H9 (cell line): ENCODE results near the gene NCKAP5. TPM values are rescaled to one million over a fixed set of nuclear protein-coding genes. Genes with fewer than 3 reads are reported as not detected.

Experiments used
- DNase-seq: peaks from one replicate; pipeline ENCODE4 v3.0.0-alpha.2; 2017
- H2AFZ ChIP-seq: one replicate; pipeline ENCODE4 v1.6.1; 2013; ENCODE audit warnings: mild to moderate bottlenecking, low read length, control low read depth, moderate library complexity
- H2AK5ac ChIP-seq: 2 replicates; pipeline ENCODE4 v1.6.1; 2013; ENCODE audit warnings: low read length, control low read depth, mixed read lengths; ENCODE audit not compliant: insufficient read length
- H2BK120ac ChIP-seq: one replicate; pipeline ENCODE4 v1.6.1; 2013; ENCODE audit warnings: low read depth, mild to moderate bottlenecking, low read length, control low read depth, inconsistent platforms; ENCODE audit not compliant: poor library complexity, severe bottlenecking
- H2BK12ac ChIP-seq: 2 replicates; pipeline ENCODE4 v1.6.1; 2013; ENCODE audit warnings: low read length, control low read depth, mixed read lengths, low read depth; ENCODE audit not compliant: insufficient read length
- H2BK15ac ChIP-seq: 2 replicates; pipeline ENCODE4 v1.6.1; 2013; ENCODE audit warnings: low read depth, low read length, control low read depth
- H2BK20ac ChIP-seq: one replicate; pipeline ENCODE4 v1.6.1; 2013; ENCODE audit warnings: low read depth, mild to moderate bottlenecking, low read length, control low read depth, inconsistent platforms; ENCODE audit not compliant: poor library complexity, severe bottlenecking
- H2BK5ac ChIP-seq: 2 replicates; pipeline ENCODE4 v1.6.1; 2013; ENCODE audit warnings: low read length, control low read depth, mixed read lengths; ENCODE audit not compliant: insufficient read length
- H3K14ac ChIP-seq: 2 replicates; pipeline ENCODE4 v1.6.1; 2013; ENCODE audit warnings: low read length, control low read depth; ENCODE audit not compliant: insufficient read depth
- H3K18ac ChIP-seq: 2 replicates; pipeline ENCODE4 v1.6.1; 2013; ENCODE audit warnings: low read depth, mild to moderate bottlenecking, mixed read lengths, low read length, control low read depth; ENCODE audit not compliant: insufficient read length
- H3K23ac ChIP-seq: 2 replicates; pipeline ENCODE4 v1.6.1; 2013; ENCODE audit warnings: low read length, control low read depth, mixed read lengths, low read depth; ENCODE audit not compliant: insufficient read length
- H3K23me2 ChIP-seq: 2 replicates; pipeline ENCODE4 v1.6.1; 2013; ENCODE audit warnings: low read depth, mild to moderate bottlenecking, mixed read lengths, low read length, control low read depth; ENCODE audit not compliant: insufficient read length, poor library complexity, severe bottlenecking
- H3K27ac ChIP-seq: 2 replicates; pipeline ENCODE4 v1.5.1; 2013; ENCODE audit warnings: low read length, control low read depth, mixed read lengths, low read depth; ENCODE audit not compliant: insufficient read length
- H3K27me3 ChIP-seq: 2 replicates; pipeline ENCODE4 v1.6.1; 2013; ENCODE audit warnings: low read length, control low read depth, inconsistent platforms; ENCODE audit not compliant: insufficient read depth
- H3K4ac ChIP-seq: 2 replicates; pipeline ENCODE4 v1.6.1; 2013; ENCODE audit warnings: low read depth, mild to moderate bottlenecking, control low read depth, inconsistent platforms, low read length, moderate library complexity
- H3K4me1 ChIP-seq: 2 replicates; pipeline ENCODE4 v1.6.1; 2013; ENCODE audit warnings: low read length, control low read depth, inconsistent platforms; ENCODE audit not compliant: insufficient read depth
- H3K4me2 ChIP-seq: 2 replicates; pipeline ENCODE4 v1.6.1; 2013; ENCODE audit warnings: low read length, control low read depth, mixed read lengths; ENCODE audit not compliant: insufficient read length, insufficient read depth
- H3K56ac ChIP-seq: 2 replicates; pipeline ENCODE4 v1.6.1; 2013; ENCODE audit warnings: low read depth, mild to moderate bottlenecking, mixed read lengths, low read length, control low read depth; ENCODE audit not compliant: insufficient read length
- H3K79me1 ChIP-seq: 2 replicates; pipeline ENCODE4 v1.6.1; 2013; ENCODE audit warnings: low read depth, mild to moderate bottlenecking, moderate library complexity, low read length, control low read depth, inconsistent platforms; ENCODE audit not compliant: insufficient read depth, poor library complexity, severe bottlenecking
- H3K79me2 ChIP-seq: 2 replicates; pipeline ENCODE4 v1.6.1; 2013; ENCODE audit warnings: low read length, control low read depth, inconsistent platforms; ENCODE audit not compliant: insufficient read depth
- H3K9ac ChIP-seq: 2 replicates; pipeline ENCODE4 v1.6.1; 2013; ENCODE audit warnings: low read length, control low read depth, mixed read lengths; ENCODE audit not compliant: insufficient read length; ENCODE audit errors: extremely low read depth
- H3K9me3 ChIP-seq: one replicate; pipeline ENCODE4 v1.6.1; 2013; ENCODE audit warnings: low read depth, low read length, inconsistent platforms; ENCODE audit not compliant: control insufficient read depth
- H3T11ph ChIP-seq: one replicate; pipeline ENCODE4 v1.6.1; 2013; ENCODE audit warnings: mild to moderate bottlenecking, low read length, control low read depth, inconsistent platforms
- H4K20me1 ChIP-seq: one replicate; pipeline ENCODE4 v1.6.1; 2013; ENCODE audit not compliant: control insufficient read depth, insufficient read length, insufficient read depth
- H4K5ac ChIP-seq: 2 replicates; pipeline ENCODE4 v1.6.1; 2013; ENCODE audit warnings: low read depth, mild to moderate bottlenecking, mixed read lengths, low read length, control low read depth; ENCODE audit not compliant: insufficient read length
- H4K8ac ChIP-seq: replicated peaks from 2 replicates; pipeline ENCODE4 v1.6.1; 2013; ENCODE audit warnings: low read length, control low read depth, mixed read lengths, low read depth; ENCODE audit not compliant: insufficient read length
- H4K91ac ChIP-seq: 2 replicates; pipeline ENCODE4 v1.6.1; 2013; ENCODE audit warnings: low read depth, mild to moderate bottlenecking, moderate library complexity, mixed read lengths, low read length, control low read depth; ENCODE audit not compliant: insufficient read length
- H3K27ac Mint-ChIP-seq, 3 experiments: 2 replicates in 2 of 3; 3 replicates in 1 of 3; pipeline ENCODE4 v1.8.0; 2020 to 2021; ENCODE audit warnings: mixed read lengths in 3 of 3, mild to moderate bottlenecking in 1 of 3, moderate library complexity in 1 of 3
- H3K27me3 Mint-ChIP-seq: 2 replicates; pipeline ENCODE4 v1.8.0; 2021; ENCODE audit warnings: low read depth, mild to moderate bottlenecking, moderate library complexity, mixed read lengths
- H3K36me3 Mint-ChIP-seq, 3 experiments: 2 replicates in 2 of 3; 3 replicates in 1 of 3; pipeline ENCODE4 v1.8.0; 2020 to 2021; ENCODE audit warnings: low read depth in 3 of 3, mixed read lengths in 3 of 3; ENCODE audit not compliant: insufficient read depth in 1 of 3
- H3K4me1 Mint-ChIP-seq, 2 experiments: 2 replicates each; pipeline ENCODE4 v1.8.0; 2020; ENCODE audit warnings: mixed read lengths in 2 of 2
- H3K4me3 Mint-ChIP-seq, 2 experiments: 2 replicates in 1 of 2; 3 replicates in 1 of 2; pipeline ENCODE4 v1.8.0; 2020 to 2021; ENCODE audit warnings: mild to moderate bottlenecking in 2 of 2, mixed read lengths in 2 of 2, moderate library complexity in 1 of 2
- H3K9me3 Mint-ChIP-seq, 2 experiments: 2 replicates in 1 of 2; 3 replicates in 1 of 2; pipeline ENCODE4 v1.8.0; 2020; ENCODE audit warnings: mild to moderate bottlenecking in 2 of 2, mixed read lengths in 2 of 2, moderate library complexity in 1 of 2
- CTCF ChIP-seq: fragments of 200-600 bp; sonication (generic); conservative IDR thresholded peaks from 3 replicates; pipeline ENCODE4 v1.8.0; 2021; ENCODE audit warnings: antibody characterized with exemption, mild to moderate bottlenecking
- WGBS: extraction: QIAGEN DNeasy Blood & Tissue Kit; methylation state at CpG from one replicate; pipeline ENCODE4 v1.1.7; 2013; ENCODE audit warnings: missing lambda C conversion rate, low lambda C conversion rate, mixed read lengths; ENCODE audit not compliant: insufficient read length; ENCODE audit errors: extremely low coverage; 5-methylcytosine and 5-hydroxymethylcytosine counted together
- total RNA-seq: library from RNA; stranded (reverse); gene quantifications from 2 replicates; pipeline ENCODE4 v1.2.1, GENCODE V29; 2021

The NCKAP5 gene
- total RNA-seq, 1 experiment from 2014 or later = 0.26 TPM

GRCh38 chr2:133591164-133591563, 22.9 kb upstream of the NCKAP5 start:
- DNase-seq = no peak
- H3K27ac Mint-ChIP-seq = no peak overlapping the region
- no peaks in the 10 kb centered on the region for H3K79me2 ChIP-seq
- no peaks in the 10 kb centered on the region for H3K36me3 Mint-ChIP-seq
- no peak overlapping the region for H3K27ac ChIP-seq
- no peaks in the 10 kb centered on the region for H3K9me3 Mint-ChIP-seq
- H3K4me1 ChIP-seq = no peaks in the 10 kb centered on the region
- H3K27me3 ChIP-seq = no peaks in the 10 kb centered on the region
- H3K4ac ChIP-seq = no peak overlapping the region
- H3K23ac ChIP-seq = no peak overlapping the region
- no peak overlapping the region for H3K56ac ChIP-seq
- no peak overlapping the region for H2BK120ac ChIP-seq
- H4K8ac ChIP-seq = no peak overlapping the region
- peaks cover 2 to 6% of the 10 kb centered on the region in 2 experiments for H3K4me1 Mint-ChIP-seq
- no peak overlapping the region for H3K18ac ChIP-seq
- no peak for TF ChIP-seq CTCF
- H3T11ph ChIP-seq = no peak overlapping the region
- H3K9me3 ChIP-seq = no peaks in the 10 kb centered on the region
- no peak overlapping the region for H2AK5ac ChIP-seq
- H2BK5ac ChIP-seq = no peak overlapping the region
- H3K14ac ChIP-seq = no peak overlapping the region
- no peak overlapping the region for H3K4me3 Mint-ChIP-seq
- no peak overlapping the region for H4K91ac ChIP-seq
- H2BK15ac ChIP-seq = no peak overlapping the region
- H4K5ac ChIP-seq = no peak overlapping the region
- WGBS = no CpG with 5 or more reads among the region's 4 CpGs
- no peaks in the 10 kb centered on the region for H3K23me2 ChIP-seq
- H3K27me3 Mint-ChIP-seq = peaks cover 2% of the 10 kb centered on the region; the same call in 1 of the 2 replicates
- H2AFZ ChIP-seq = no peak overlapping the region
- H3K79me1 ChIP-seq = no peaks in the 10 kb centered on the region
- no peak overlapping the region for H2BK12ac ChIP-seq
- no peak overlapping the region for H3K4me2 ChIP-seq
- H4K20me1 ChIP-seq = no peaks in the 10 kb centered on the region
- H3K9ac ChIP-seq = no peak overlapping the region
- H2BK20ac ChIP-seq = no peak overlapping the region
